ENCODE results near the gene PARD6G. TPM values are rescaled to one million over a fixed set of nuclear protein-coding genes. Genes with fewer than 3 reads are reported as not detected.

Gene PARD6G
- total RNA-seq, 6 donors from 2014 or later: 1.4 to 6.1 (median 3.5) TPM

DNA sequence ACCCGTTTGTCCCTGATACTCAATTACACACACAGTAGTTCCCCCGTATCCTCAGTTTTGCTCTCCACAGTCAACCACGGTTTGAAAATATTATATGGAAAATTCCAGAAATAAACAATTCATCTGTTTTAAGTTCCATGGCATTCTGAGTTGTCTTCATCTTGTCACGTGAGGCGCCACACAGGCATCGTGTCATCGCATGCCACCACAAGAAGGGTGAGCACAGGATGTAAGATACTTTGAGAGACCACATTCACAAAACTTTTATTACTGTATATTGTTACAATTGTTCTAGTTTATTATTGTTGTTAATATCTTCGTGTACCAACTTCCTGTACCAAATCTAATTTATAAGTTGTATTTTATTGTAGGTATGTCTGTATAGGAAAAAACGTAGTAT lies 120.5 kb downstream of the PARD6G start:
- H3K4me1 ChIP-seq: peaks cover 0 to 3% (median 0%) of the 10 kb centered on the region in 4 donors
- ATAC-seq (ENCODE audit: low FRiP score in 2 of 2) (no peak), DNase-seq (no peak)
- no peaks in the 10 kb centered on the region for H3K27me3 ChIP-seq
- WGBS, 2 donors: 93% methylated on average over 9 of the region's 9 CpGs
- no peaks in the 10 kb centered on the region for H3K36me3 ChIP-seq
- no peak overlapping the region for H3K27ac ChIP-seq
- no peak for TF ChIP-seq POLR2A (IDR thresholded peaks at IDR 0.05)
- H3K4me3 ChIP-seq: no peak overlapping the region
- no peaks in the 10 kb centered on the region for H3K9me3 ChIP-seq

DNA sequence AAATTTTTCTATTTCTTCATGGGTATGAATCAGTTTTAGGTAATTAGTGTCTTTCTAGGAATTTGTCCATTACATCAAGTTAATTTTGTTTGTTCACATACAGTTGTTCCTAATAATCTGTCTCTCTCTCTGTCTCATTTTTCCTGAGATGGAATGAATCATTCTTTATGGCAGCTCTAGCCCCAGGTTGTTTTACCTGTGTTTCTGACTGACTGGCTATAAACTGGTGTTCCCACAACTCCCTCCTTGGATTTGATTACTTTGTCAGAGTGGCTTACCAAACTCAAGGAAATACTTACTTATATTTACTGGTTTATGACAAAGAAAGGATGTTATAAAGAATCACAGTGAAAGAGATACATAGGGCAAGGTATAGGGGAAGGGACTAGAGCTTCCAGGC lies 123.2 kb downstream of the PARD6G start:
- ATAC-seq (ENCODE audit: low FRiP score in 2 of 2) (no peak), DNase-seq (no peak)
- Histone ChIP-seq H3K36me3 (peaks cover 0 to 16% (median 0%) of the 10 kb centered on the region in 4 donors), H3K4me1 (peaks cover 0 to 3% (median 0%) of the 10 kb centered on the region in 4 donors), H3K9me3 (no peaks in the 10 kb centered on the region), H3K27me3 (no peaks in the 10 kb centered on the region), H3K27ac (no peak overlapping the region), H3K4me3 (no peak overlapping the region)
- TF ChIP-seq POLR2AphosphoS5 (IDR thresholded peaks at IDR 0.05): no peak
- no peak for TF ChIP-seq POLR2A (IDR thresholded peaks at IDR 0.05)
- no peak for TF ChIP-seq EP300 (IDR thresholded peaks at IDR 0.05)
- no peak for TF ChIP-seq CTCF (IDR thresholded peaks at IDR 0.05)

GRCh38 chr18:80120932-80121331 lies 126.4 kb downstream of the PARD6G start:
- DNase-seq (no peak), ATAC-seq (ENCODE audit: low FRiP score in 2 of 2) (no peak)
- Histone ChIP-seq H3K4me1 (no peaks in the 10 kb centered on the region), H3K4me3 (no peak overlapping the region), H3K27me3 (no peaks in the 10 kb centered on the region), H3K27ac (no peak overlapping the region), H3K9me3 (no peaks in the 10 kb centered on the region), H3K36me3 (peaks cover 0 to 33% (median 3%) of the 10 kb centered on the region in 4 donors)
- WGBS, 2 donors: 100% methylated on average over 1 of the region's 1 CpG; no CpG with 5 or more reads in 1 of the 2 donors
- no peak for TF ChIP-seq CTCF (IDR thresholded peaks at IDR 0.05)
- TF ChIP-seq POLR2A (IDR thresholded peaks at IDR 0.05): no peak
- no peak for TF ChIP-seq POLR2AphosphoS5 (IDR thresholded peaks at IDR 0.05)
- TF ChIP-seq EP300 (IDR thresholded peaks at IDR 0.05): no peak

DNA sequence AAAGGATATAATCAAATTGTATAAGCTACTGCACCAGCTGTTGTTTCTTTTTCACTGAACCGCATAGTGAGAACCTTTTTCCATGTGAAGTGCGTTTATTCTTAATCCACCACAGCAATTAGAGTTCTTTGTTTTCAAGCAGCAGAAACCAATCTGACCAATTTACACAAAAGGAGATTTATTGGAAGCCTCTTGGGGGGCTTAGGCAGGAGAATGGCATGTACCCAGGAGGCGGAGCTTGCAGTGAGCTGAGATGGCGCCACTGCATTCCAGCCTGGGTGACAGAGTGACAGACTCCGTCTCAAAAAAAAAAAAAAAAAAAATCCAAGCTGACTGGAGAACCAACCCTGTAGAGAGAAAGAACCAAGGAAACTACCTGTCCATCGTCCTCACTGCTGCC lies 128.2 kb downstream of the PARD6G start:
- 89 to 93% methylated on average over 6 of the region's 6 CpGs for WGBS, 2 donors
- Histone ChIP-seq H3K4me3 (no peak overlapping the region), H3K4me1 (peaks cover 0 to 5% (median 0%) of the 10 kb centered on the region in 4 donors), H3K27ac (no peak overlapping the region), H3K36me3 (peaks cover 0 to 33% (median 3%) of the 10 kb centered on the region in 4 donors), H3K27me3 (no peaks in the 10 kb centered on the region), H3K9me3 (no peaks in the 10 kb centered on the region)
- TF ChIP-seq POLR2A (IDR thresholded peaks at IDR 0.05): no peak
- TF ChIP-seq POLR2AphosphoS5 (IDR thresholded peaks at IDR 0.05): no peak
- no peak for TF ChIP-seq CTCF (IDR thresholded peaks at IDR 0.05)
- TF ChIP-seq EP300 (IDR thresholded peaks at IDR 0.05): no peak
- DNase-seq (no peak), ATAC-seq (ENCODE audit: low FRiP score in 2 of 2) (no peak)

DNA sequence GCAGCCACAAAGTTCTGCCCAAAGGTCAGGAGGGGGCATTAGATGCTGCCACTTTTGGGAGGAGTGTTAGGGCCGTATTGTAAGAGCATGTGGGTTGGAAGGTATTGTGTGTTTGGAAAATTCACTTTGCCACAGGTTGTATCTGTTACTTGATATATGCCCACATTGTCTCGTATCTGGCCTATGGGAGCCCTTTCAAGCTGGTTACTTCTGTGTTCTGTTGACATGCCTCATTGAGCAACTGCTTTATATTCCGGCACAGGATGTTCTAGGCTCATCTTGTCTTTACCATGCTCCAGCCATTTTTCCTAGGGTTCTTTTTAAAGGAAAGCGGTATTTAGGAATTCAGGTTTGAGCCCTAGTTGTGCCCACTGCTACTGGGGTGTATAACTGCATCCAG lies 132.3 kb downstream of the PARD6G start:
- Histone ChIP-seq H3K27me3 (no peaks in the 10 kb centered on the region), H3K36me3 (peaks cover 0 to 27% (median 3%) of the 10 kb centered on the region in 4 donors), H3K4me3 (no peak overlapping the region), H3K27ac (no peak overlapping the region), H3K4me1 (peaks cover 11 to 19% (median 13%) of the 10 kb centered on the region in 4 donors), H3K9me3 (no peaks in the 10 kb centered on the region)
- no peak for ATAC-seq (ENCODE audit: low FRiP score in 2 of 2)
- TF ChIP-seq CTCF (IDR thresholded peaks at IDR 0.05): no peak
- TF ChIP-seq POLR2A (IDR thresholded peaks at IDR 0.05): no peak
- no peak for TF ChIP-seq EP300 (IDR thresholded peaks at IDR 0.05)
- no peak for TF ChIP-seq POLR2AphosphoS5 (IDR thresholded peaks at IDR 0.05)
- no peak for DNase-seq
- 87 to 89% methylated on average over 4 of the region's 4 CpGs for WGBS, 2 donors

All from upper lobe of left lung (tissue), 6 donors.